Loucy (cell line): Measurements from ENCODE around the gene IDI2.

ENCODE experiments used
- H2AFZ ChIP-seq: fragments of 200-600 bp; sonication (generic); 2 replicates; pipeline ENCODE4 v1.6.0; 2016; ENCODE audit warnings: antibody characterized with exemption, mild to moderate bottlenecking, low read length, moderate library complexity
- H3F3A ChIP-seq: fragments of 200-600 bp; 2 replicates; pipeline ENCODE4 v1.6.0; 2016; ENCODE audit warnings: antibody characterized with exemption, low read depth, mild to moderate bottlenecking
- H3K27me3 ChIP-seq: fragments of 200-600 bp; sonication (generic); 2 replicates; pipeline ENCODE4 v1.6.1; 2014; ENCODE audit warnings: low read length, mild to moderate bottlenecking; ENCODE audit not compliant: insufficient read depth, poor library complexity, severe bottlenecking
- H3K36me3 ChIP-seq: fragments of 200-600 bp; sonication (generic); 2 replicates; pipeline ENCODE4 v1.6.1; 2016; ENCODE audit warnings: low read length; ENCODE audit not compliant: insufficient read depth
- H3K4me1 ChIP-seq: fragments of 200-600 bp; sonication (generic); 2 replicates; pipeline ENCODE4 v1.5.1; 2014; ENCODE audit warnings: low read length, mild to moderate bottlenecking; ENCODE audit not compliant: insufficient read depth, poor library complexity, severe bottlenecking
- H3K4me2 ChIP-seq: fragments of 200-600 bp; sonication (generic); 2 replicates; pipeline ENCODE4 v1.6.0; 2014; ENCODE audit warnings: antibody characterized with exemption, low read length, low read depth, mild to moderate bottlenecking; ENCODE audit not compliant: poor library complexity, severe bottlenecking
- H3K4me3 ChIP-seq: fragments of 200-600 bp; sonication (generic); 2 replicates; pipeline ENCODE4 v1.5.1; 2014; ENCODE audit warnings: low read length, mild to moderate bottlenecking, mixed read lengths; ENCODE audit not compliant: poor library complexity, severe bottlenecking
- H3K79me2 ChIP-seq: fragments of 200-600 bp; sonication (generic); 2 replicates; pipeline ENCODE4 v1.6.1; 2014; ENCODE audit warnings: low read length; ENCODE audit not compliant: insufficient read depth
- H3K9ac ChIP-seq: fragments of 200-600 bp; sonication (generic); 2 replicates; pipeline ENCODE4 v1.6.0; 2014; ENCODE audit warnings: mild to moderate bottlenecking, low read depth, low read length, moderate library complexity; ENCODE audit not compliant: poor library complexity, severe bottlenecking
- H3K9me2 ChIP-seq: fragments of 200-600 bp; sonication (generic); replicated peaks from 2 replicates; pipeline ENCODE4 v1.6.1; 2016; ENCODE audit warnings: low read depth, low read length, mixed read lengths
- H3K9me3 ChIP-seq: fragments of 200-600 bp; sonication (generic); 2 replicates; pipeline ENCODE4 v1.6.1; 2014; ENCODE audit warnings: mild to moderate bottlenecking, antibody characterized with exemption, low read length, low read depth; ENCODE audit not compliant: insufficient read depth
- H4K20me1 ChIP-seq: fragments of 200-600 bp; sonication (generic); 2 replicates; pipeline ENCODE4 v1.6.0; 2014; ENCODE audit warnings: antibody characterized with exemption, low read length, mild to moderate bottlenecking; ENCODE audit not compliant: insufficient read depth, poor library complexity, severe bottlenecking
- CTCF ChIP-seq: fragments of 200-600 bp; sonication (generic); conservative IDR thresholded peaks from 2 replicates; pipeline ENCODE4 v1.5.1; 2014; ENCODE audit warnings: mild to moderate bottlenecking, antibody characterized with exemption, low read length
- EZH2phosphoT487 ChIP-seq: fragments of 200-600 bp; IDR thresholded peaks from 2 replicates; pipeline ENCODE4 v1.6.1; 2018; ENCODE audit warnings: antibody characterized with exemption, mild to moderate bottlenecking, moderate library complexity, borderline replicate concordance

IDI2 gene

GRCh38 chr10:1047937-1048336 lies 22.3 kb upstream of the IDI2 start:
- no peaks in the 10 kb centered on the region for H3K9me3 ChIP-seq
- H2AFZ ChIP-seq, result no peak overlapping the region
- H3K27me3 ChIP-seq, result peaks cover 4% of the 10 kb centered on the region
- H3K36me3 ChIP-seq, result peaks cover 5% of the 10 kb centered on the region; the same call in 1 of the 2 replicates
- TF ChIP-seq EZH2phosphoT487 (no peak), CTCF (no peak)
- peaks cover 68% of the 10 kb centered on the region for H4K20me1 ChIP-seq
- H3F3A ChIP-seq, result peaks cover 17% of the 10 kb centered on the region
- H3K4me2 ChIP-seq, result peak overlapping the region; percentile 95
- peak overlapping the region; percentile 99 for H3K4me3 ChIP-seq
- peak overlapping the region; percentile 98 for H3K9ac ChIP-seq
- peaks cover 61% of the 10 kb centered on the region for H3K4me1 ChIP-seq
- H3K9me2 ChIP-seq, result no peaks in the 10 kb centered on the region
- H3K79me2 ChIP-seq, result peaks cover 84% of the 10 kb centered on the region

- TF ChIP-seq CTCF, result no peak
- TF ChIP-seq EZH2phosphoT487, result no peak
- peaks cover 53% of the 10 kb centered on the region for H3K4me1 ChIP-seq
- H3K79me2 ChIP-seq, result peaks cover 84% of the 10 kb centered on the region
- H3K9me3 ChIP-seq, result no peaks in the 10 kb centered on the region
- H3K4me3 ChIP-seq, result peak overlapping the region; percentile 75
- peaks cover 4% of the 10 kb centered on the region for H3K27me3 ChIP-seq
- peaks cover 30% of the 10 kb centered on the region for H3K36me3 ChIP-seq
- peaks cover 20% of the 10 kb centered on the region for H3F3A ChIP-seq
- peaks cover 79% of the 10 kb centered on the region for H4K20me1 ChIP-seq
- H3K4me2 ChIP-seq, result peak overlapping the region; percentile 89
- peak overlapping the region; percentile 75 for H3K9ac ChIP-seq
- H2AFZ ChIP-seq, result no peak overlapping the region
- no peaks in the 10 kb centered on the region for H3K9me2 ChIP-seq
Measured at GRCh38 chr10:1045415-1045814, 19.8 kb upstream of the IDI2 start.

GRCh38 chr10:1044964-1045363 lies 19.3 kb upstream of the IDI2 start:
- Histone ChIP-seq H2AFZ (no peak overlapping the region), H3F3A (peaks cover 20% of the 10 kb centered on the region), H3K4me1 (peaks cover 53% of the 10 kb centered on the region), H3K36me3 (peaks cover 35% of the 10 kb centered on the region), H4K20me1 (peaks cover 79% of the 10 kb centered on the region), H3K79me2 (peaks cover 85% of the 10 kb centered on the region), H3K4me3 (peak overlapping the region; percentile 75), H3K4me2 (peak overlapping the region; percentile 89), H3K9me3 (no peaks in the 10 kb centered on the region), H3K9ac (peak overlapping the region; percentile 75), H3K27me3 (peaks cover 4% of the 10 kb centered on the region), H3K9me2 (no peaks in the 10 kb centered on the region)
- TF ChIP-seq EZH2phosphoT487, result no peak
- TF ChIP-seq CTCF, result no peak
